GM21619 (cell line): ENCODE measurements around the gene WWP2.

Experiments
- ATAC-seq: cut with Tn5 transposase; IDR thresholded peaks from one replicate; pipeline ENCODE4 v1.9.1; 2021; ENCODE audit not compliant: unreplicated experiment

WWP2 gene

DNA sequence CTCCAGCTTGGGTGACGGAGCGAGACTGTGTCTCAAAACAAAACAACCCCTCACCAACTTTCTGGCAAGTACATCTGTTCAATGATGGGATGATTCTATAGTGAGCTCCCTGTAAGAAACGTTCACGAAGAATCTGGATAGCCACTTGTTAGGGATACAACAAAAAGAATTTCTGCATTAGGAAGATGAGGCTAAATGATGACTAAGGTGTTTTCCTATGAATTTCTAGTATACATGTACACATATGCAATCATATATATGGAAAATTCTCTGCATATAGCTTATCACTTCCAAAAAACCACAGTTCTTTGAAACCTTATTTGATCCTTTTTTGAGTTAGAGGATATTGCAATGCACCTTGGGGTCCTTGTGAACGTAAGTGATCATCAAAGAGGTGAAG lies 124.6 kb downstream of the WWP2 start:
- no peak for ATAC-seq

DNA sequence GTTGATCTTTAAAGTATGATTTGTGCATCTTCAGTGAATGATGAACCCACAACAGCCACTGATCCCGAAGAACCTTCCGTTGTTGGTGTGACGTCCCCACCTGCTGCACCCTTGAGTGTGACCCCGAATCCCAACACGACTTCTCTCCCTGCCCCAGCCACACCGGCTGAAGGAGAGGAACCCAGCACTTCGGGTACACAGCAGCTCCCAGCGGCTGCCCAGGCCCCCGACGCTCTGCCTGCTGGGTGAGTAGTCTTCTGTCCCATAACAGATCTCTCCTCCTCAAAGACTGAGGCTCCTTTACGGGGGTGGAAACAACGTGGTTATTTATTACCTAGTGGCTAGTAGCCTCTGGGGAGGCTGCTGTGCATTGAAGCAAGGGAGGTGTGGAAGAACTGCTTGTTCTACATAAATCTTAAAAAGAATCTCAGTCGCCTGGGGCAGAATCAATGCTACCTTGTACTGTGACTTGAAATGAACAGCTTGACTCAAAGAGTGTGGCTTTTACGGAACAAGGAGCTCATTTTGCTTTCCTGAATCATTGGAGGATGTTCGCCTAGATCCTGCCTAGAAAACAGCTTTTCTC lies 126.0 kb downstream of the WWP2 start:
- peak; percentile 54 for ATAC-seq

DNA sequence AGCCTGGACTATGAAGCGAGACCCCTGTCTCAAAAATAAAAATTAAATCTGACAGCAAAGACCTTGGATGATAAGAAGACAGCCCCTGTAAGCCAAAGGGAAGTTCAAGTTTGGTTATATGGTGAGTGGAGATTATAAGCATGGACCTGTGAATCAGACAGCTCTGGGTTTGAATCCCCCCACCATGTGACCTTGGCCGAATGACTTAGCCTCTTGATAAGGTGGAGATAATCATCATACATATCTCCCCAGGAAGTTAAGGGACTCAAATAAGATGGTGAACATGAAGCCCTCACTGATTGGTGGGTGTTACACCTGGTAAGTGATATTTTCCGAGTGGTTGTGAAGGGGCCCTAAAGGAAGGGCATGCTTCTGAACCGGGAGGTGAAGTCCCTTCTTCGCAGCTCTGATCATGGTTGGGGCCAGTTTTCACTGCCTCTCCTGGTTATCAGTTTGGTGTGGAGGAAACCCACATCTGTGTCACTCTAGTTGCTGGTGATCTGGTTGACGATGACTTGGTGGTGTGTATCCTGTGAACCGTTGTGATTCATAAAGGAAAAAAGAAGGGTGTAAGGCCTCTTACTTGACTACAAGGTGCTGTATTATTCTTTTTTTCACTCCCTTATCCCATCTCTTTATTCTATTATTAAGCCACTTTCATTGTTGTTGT lies 127.3 kb downstream of the WWP2 start:
- ATAC-seq: no peak

DNA sequence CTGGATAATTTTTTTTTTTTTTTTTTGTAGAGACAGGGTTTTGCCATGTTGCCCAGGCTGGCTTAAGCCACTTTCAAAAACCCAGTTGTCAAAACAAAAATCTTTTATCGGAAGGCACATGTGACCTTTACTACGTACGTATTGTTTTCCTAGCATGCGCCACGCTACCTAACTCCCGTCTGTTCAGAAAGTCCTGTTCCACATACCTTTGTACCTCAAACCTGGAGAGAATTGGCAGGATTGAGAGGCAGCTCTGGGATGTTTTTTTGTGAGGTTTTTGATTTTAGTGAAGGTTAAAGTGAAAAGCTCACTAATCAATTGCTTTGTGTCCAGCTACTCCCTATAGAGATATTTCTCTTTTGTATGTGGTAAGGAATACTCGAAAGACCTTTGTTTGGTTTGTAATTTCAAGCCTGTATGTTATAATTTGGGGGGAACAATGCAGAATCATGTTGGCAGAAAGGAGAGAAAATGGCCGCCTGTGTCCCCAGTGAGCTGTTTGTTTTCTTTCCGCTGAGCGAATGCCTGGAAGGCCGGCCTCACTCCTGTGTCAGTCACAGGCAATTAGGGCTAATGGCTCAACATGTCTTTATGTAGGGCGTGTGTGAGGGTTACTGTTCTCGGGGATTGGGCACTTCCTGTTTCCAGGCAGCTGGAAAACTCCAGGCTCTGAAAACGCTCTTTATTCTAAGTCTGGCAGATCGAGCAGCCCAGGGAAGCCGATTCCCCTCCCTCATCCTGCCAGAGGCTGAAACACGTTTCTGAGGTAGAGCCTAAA lies 128.2 kb downstream of the WWP2 start:
- ATAC-seq: no peak

DNA sequence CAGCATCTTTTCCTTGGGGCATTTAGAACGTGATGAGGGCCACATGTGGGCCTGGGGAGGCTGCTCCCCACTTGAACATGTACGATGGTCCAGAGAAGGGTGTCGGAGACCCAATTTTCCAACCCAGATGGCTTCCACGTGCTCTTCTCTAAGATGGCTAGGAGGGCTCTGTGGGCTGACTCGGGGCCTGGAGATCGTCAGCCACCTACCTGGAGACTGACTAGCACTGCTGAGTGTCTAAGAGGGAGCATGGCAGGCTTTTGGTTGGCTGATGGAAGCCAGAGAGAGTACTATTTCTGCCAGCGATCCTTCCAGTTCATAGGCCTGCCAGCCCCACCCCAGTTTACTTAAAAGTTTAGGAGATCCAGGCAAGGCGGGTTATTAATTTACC lies 128.8 kb downstream of the WWP2 start:
- ATAC-seq: no peak

DNA sequence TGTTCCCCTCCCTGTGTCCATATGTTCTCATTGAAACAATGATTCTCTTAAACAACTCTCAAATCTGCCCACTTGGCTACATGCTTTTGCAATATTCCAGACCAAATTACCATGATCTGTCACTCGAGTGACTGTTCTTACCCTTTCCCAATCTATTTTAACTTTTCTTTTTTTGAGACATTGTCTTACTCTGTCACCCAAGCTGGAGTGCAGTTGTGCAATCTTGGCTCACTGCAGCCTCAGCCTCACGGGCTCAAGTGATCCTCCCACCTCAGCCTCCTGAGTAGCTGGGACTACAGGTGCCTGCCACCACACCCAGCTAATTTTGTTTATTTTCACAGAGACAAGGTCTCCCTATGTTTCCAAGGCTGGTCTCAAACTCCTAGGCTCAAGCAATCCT lies 130.2 kb downstream of the WWP2 start:
- ATAC-seq: no peak

DNA sequence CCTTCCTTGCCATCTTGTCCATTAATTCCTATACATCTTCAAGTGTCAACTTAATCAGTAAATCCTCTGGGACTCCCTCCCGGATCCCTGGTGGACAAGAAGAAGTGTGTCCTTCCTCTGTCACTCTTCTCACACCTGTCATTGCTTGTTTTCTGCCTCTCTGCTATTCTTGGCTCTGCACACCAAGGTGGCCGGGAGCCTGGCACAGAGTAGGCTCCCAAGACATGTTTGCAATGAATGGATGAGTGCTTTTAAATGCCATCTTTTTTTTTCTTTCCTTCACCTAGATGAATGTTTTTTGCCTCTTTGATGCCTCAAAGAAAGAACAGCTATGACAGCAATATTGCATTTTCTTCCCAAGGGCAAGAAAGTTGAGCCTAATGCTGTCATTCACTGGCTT lies 131.0 kb downstream of the WWP2 start:
- ATAC-seq: no peak

DNA sequence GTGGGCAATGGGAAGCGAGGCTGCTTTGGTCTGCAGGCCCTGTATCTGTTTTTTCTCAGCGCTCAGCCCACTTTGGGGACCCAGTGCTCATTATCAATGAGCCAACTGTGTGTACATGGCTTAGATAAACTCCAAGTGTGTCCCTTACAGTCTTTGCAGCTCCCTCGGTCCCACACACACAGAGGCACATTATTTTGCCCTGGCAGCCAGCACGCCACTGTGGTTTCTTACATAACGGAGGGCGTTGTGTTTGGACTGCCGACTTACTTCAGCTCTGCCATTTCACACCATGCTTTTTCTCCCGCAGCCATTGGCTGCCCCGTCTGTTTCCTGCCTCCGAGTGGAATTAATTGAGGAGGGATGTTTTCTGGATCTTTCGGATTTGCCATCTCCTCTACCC lies 132.5 kb downstream of the WWP2 start:
- no peak for ATAC-seq

DNA sequence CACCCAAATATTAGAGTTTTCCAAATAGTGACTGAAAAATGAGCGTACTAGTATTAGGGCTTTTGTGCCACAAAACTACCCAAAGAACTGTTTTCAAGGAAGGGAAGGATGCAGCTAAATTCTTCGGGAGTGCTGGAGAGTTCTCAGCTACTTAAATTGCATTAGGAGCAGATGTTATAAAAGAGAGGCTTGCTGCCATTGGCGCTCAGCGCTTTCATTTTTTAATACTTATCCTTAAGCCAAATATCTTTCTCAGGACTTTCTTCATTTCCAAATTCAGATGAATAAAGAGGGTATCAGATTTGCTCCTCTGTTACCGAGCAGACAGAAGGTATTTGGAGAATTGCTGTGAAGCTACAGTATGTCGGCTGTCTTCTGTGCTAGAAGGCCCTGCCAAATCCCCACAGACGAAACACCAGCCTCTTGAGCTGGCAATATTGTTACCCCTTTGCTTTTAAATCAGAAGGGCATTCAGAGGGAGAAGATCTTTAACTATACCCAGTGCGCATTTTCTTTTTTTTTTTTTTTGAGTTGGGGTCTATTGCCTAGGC lies 141.8 kb downstream of the WWP2 start:
- no peak for ATAC-seq

DNA sequence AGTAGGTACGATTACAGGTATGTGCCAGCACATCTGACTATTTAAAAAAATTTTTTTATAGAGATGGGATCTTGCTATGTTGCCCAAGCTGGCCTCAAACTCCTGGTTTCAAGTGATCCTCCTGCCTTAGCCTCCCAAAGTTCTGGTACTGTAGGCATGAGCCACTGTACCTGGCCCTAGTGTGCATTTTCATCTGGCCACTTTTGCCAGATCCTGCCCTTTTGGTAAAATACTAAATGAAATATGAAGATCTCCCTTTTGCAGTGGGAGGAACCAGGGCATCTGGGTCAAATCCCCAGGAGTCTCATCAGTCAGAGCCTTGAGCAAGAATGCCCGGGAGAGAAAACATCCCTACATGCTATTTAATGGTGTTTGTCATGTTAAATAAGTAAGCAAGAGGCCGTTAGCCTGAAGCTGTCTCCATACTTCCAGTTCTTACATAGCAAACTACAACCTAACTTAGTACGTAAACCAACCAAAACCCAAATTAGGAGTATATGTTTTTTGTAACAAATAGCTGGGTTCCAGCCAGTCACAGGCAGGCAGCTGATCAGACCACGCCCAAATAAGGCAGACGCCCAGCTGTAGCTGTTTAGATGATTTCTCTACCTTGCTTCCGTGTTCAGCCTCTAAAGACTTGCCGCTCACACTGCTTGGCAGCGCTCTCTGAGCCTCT lies 142.5 kb downstream of the WWP2 start:
- no peak for ATAC-seq

DNA sequence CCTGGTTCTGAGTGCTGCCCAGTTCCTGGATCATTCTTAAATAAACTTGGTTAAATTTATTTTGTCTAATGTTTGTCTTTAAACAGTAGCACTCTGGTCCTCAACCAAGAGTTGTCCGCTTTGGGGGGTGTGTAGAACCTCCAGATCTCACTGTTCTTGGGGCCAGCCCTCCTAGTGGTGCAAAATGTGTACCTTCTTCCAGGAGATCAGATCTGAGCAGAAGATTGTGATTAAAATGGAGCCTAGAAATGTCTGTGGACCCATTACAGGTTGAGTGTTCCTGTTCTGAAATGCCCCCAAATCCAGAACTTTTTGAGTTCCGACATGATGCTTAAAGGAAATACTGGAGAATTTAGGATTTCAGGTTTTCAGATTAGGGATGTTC lies 143.0 kb downstream of the WWP2 start:
- no peak for ATAC-seq

DNA sequence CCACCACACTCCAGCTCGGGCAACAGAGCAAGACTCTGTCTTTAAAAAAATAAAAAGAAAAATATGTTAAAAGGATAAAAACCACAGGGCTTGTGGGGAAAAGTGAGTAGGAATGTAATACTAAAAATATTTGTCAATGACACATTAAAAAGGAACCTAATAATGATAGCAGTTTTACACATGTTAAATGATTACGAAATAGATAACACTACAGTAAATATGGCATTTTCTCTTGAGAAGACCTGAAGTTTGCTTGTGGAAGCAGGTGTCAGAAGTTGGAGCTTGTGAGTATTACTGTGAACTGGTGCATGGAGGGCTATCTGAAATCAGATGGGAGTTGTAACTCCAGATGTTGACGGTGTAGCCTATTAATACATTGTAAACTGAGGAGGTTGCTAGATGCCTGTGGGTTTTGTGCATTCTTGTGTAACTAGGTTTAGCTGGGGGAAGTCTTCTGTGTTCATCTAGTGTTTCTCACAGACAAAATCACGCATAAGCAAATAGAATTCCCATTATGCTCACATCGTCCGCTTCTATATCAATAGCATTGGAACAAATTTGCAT lies 144.8 kb downstream of the WWP2 start:
- ATAC-seq: no peak

DNA sequence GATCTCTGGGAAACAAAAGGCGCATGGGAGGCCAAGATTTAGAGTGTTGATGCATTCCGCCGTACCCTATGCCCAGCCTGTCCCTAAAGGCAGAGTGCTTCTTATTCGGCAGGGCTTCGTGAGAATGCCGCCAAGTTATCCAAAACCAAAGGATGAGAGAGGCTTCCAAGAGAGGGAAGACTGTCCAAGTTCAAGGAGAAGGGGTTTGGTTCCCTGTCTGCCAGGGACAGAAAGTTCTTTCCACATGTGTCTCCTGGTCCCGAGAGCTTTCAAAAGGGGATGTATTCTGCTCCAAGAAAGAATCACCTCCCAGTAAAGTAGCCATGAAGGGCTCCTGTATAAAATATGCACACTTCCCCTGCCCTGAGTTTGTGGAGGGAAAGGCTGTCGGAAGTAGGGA lies 146.9 kb downstream of the WWP2 start:
- ATAC-seq: no peak

DNA sequence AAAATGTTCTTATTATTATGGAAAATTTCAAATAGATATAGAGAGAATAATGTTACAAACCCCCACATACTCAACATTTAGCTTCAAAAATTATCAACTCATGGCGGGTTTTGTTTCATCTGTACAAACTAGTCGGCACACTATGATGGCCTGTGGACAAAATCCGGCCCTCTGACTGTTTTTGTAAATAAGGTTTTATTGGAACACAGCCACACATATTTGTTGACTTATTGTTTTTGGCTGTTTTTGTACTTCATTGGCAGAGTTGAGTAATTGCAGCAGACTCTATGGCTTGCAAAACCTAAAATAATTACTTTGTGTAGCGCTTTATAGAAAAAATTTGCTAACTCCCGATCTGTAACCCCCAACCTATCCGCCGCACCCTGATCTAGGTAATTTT lies 147.6 kb downstream of the WWP2 start:
- ATAC-seq: no peak

DNA sequence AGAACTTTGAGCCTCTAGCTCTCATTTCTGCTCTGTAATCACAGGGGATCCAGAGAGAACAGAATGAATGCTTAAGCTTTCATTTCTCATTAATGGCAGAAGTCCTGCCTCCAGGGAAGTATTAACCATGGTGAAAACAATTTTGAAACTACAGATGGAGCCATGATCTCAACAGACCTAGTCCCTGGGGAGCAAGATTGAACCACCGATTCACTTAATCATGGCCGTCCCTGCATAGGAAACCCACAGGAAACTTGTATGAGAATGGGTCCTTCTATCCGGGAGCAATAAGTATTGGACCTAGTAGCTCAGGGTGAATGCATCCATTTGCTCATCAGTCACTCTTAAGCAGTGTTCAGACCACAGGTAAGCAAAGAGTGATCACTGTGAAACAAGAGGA lies 148.8 kb downstream of the WWP2 start:
- no peak for ATAC-seq

DNA sequence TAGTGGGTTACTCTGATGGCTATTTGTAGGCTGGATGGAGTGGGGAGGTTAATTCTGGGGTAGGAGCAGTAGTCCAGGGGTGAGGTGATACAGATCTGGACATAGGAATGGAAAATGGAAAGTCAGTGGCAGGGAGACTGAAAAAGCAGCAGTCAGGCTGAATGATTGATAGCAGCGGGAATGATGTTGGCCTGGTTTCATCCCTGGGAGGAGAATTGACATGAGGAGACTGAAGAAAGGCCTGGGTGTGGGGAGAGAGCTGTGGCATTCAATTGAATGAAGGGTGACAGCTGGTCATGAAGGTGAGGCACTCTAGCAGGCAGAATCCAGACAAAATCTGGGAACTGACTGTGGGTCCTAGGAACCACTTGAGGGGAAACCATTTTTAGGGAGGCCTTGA lies 154.3 kb downstream of the WWP2 start:
- ATAC-seq: no peak

DNA sequence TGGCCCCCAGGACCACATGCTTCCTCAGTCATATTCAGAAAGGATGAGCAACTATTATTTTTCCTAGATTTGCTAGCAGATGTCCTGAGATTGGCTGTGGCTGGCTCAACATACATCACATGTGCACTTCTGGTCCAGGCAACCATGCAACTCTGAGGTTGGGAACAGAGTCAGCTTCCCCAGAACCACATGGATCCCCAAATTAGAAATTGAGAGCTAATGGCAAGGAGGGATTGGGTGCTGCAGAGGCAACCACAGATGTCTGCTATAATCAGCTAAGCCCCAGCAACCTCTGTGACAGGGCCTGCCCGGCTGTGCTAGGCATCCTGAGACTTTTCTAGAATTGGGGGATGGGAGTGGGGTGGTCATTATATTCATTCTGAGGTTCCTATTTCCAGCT lies 155.2 kb downstream of the WWP2 start:
- no peak for ATAC-seq

DNA sequence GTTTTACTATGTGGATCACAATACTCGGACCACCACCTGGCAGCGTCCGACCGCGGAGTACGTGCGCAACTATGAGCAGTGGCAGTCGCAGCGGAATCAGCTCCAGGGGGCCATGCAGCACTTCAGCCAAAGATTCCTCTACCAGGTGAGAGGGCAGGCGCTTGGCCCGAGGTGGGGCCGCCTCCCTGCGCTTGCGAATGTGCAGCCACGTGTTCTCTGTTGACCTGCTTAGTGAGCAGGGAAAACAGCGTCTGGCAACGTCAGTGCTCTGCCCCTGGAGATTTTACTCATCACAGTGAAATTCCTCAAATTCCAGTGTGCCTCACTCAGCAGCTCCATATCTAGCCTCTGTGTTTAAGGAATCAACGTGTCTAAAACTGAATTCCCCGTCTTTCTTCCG lies 155.6 kb downstream of the WWP2 start:
- no peak for ATAC-seq

DNA sequence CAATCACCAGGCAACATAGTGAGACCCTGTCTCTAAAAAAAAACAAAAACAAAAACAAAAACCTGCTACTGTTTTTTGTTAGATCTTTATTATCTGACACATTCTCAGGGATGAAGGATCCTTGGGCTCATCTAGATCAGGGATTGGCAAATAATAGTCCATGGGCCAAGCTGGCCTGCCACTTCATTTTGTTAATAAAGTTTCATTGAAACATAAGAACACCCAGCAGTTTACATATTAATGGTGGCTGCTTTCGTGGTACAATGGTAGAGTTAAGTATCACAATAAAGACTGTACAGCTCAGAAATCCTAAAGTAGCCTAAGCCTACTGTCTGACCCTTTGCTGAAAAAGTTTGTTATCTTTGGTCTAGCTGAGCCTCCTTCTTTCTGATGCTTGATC lies 156.1 kb downstream of the WWP2 start:
- ATAC-seq: no peak

DNA sequence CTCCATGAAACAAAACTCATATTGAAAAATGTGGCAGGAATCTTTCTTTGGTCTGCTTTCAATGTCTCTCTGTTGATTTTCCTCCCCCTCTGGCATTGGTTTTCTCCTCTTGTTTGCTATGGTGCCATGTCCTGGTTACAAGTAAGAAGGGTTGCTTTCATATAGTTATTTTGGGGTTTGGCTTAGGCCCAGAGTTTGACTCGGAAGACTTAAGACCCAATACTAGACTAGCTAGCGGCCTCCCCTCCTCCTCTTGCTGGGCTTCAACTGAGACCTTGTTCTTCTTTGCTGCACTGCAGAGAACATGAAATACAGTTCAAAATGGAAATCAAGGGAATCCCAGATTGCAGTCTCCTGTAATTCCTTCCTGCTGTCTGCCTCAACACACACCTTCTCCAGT lies 159.0 kb downstream of the WWP2 start:
- no peak for ATAC-seq

DNA sequence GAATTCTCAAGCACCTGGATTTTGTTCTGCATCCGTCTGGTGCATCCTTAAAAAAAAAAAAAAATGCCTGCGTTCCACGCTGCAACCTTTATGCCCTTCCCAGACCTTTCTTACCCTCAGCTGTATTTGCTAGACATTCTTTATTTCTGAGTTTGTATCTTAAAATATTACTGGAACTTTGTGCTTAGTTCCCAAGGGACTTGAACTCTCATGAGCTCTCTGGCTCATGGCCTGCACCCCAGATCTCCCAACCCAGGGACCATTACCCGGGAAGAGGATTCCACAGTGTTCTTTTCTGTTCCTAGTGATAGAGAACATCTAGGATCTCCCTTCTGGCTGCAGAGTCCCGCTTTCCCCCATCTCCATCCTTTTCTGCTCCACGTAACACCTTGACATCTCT lies 160.1 kb downstream of the WWP2 start:
- no peak for ATAC-seq
